Right lobe of liver (tissue), 4 donors: ENCODE results near the gene PLVAP.

Experiments
- POLR2A ChIP-seq: fragments of 450-650 bp; IDR thresholded peaks from one replicate; pipeline ENCODE4 v1.6.1; 2017; ENCODE audit warnings: antibody characterized with exemption, mild to moderate bottlenecking
- TF ChIP-seq, protein P1 (sequence below), 4 donors: fragments of 200-600 bp in 3 of 4; fragments of 450-650 bp in 1 of 4; IDR thresholded peaks; one replicate each; pipeline versions ENCODE4 v1.5.1 to v1.8.0; 2016 to 2022; ENCODE audit warnings: antibody characterized with exemption in 4 of 4, mild to moderate bottlenecking in 2 of 4
- donor health status: DM: no; HTN: no; CAD: no.
- donor health status: DM: no; HTN: no; CAD: no.
- donor health status: DM: no; HTN: yes; CAD: no.

DNA sequence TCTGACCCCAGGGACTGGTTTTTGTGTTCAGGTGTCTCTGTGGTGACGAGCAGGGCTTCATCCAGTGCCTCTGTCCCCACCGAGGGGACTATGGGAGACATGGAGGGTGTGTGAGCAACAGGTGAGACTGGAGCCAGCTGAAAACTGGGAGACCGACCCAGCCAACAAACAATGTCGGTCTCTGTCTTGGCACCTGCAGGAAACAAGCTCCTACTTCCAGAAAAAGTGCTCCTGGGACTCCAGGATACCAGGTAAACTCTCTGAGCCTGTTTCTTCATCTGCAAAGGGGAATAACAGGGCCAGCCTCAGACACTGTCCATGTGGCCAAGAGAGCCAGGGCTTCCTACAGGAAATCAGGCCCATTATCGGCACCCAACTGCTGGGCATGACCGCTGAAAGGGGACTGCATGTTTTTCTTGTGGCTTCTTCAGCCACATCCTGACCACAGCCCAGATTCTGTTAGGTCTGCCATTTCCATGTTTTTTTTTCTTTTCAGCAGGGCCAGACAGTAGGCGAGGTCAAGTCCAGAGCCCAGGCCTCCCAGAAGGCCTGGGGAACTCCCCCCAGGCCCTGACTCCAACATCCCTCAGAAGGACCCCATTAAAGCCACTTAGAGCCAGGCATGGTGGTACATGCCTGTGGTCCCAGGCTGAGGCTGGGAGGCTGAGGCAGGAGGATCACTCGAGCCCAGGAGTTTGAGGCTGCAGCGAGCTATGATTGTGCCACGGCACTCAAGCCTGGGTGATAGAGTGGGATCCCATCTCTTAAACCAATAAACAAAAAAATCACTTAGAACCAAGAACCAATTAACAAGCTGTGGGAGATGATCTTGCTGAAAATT, 29.1 kb upstream of the PLVAP start:
- TF ChIP-seq, protein P1, sequence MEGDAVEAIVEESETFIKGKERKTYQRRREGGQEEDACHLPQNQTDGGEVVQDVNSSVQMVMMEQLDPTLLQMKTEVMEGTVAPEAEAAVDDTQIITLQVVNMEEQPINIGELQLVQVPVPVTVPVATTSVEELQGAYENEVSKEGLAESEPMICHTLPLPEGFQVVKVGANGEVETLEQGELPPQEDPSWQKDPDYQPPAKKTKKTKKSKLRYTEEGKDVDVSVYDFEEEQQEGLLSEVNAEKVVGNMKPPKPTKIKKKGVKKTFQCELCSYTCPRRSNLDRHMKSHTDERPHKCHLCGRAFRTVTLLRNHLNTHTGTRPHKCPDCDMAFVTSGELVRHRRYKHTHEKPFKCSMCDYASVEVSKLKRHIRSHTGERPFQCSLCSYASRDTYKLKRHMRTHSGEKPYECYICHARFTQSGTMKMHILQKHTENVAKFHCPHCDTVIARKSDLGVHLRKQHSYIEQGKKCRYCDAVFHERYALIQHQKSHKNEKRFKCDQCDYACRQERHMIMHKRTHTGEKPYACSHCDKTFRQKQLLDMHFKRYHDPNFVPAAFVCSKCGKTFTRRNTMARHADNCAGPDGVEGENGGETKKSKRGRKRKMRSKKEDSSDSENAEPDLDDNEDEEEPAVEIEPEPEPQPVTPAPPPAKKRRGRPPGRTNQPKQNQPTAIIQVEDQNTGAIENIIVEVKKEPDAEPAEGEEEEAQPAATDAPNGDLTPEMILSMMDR (IDR thresholded peaks at IDR 0.05) = no peak
- no peak for TF ChIP-seq POLR2A
